WI38 (cell line): Measurements from ENCODE around the gene FRMD4A.

Experiments
- H3K4me3 ChIP-seq: 2 replicates; pipeline ENCODE4 v1.5.1; 2011; ENCODE audit warnings: low read depth, mild to moderate bottlenecking, control low read depth, low read length
- TF ChIP-seq, protein P1 (sequence below): IDR thresholded peaks from 2 replicates; pipeline ENCODE4 v1.5.1; 2012; ENCODE audit warnings: low read depth, mild to moderate bottlenecking, control low read depth, low read length

The FRMD4A gene

GRCh38 chr10:13658264-13658663, 672.5 kb downstream of the FRMD4A start:
- TF ChIP-seq, protein P1, sequence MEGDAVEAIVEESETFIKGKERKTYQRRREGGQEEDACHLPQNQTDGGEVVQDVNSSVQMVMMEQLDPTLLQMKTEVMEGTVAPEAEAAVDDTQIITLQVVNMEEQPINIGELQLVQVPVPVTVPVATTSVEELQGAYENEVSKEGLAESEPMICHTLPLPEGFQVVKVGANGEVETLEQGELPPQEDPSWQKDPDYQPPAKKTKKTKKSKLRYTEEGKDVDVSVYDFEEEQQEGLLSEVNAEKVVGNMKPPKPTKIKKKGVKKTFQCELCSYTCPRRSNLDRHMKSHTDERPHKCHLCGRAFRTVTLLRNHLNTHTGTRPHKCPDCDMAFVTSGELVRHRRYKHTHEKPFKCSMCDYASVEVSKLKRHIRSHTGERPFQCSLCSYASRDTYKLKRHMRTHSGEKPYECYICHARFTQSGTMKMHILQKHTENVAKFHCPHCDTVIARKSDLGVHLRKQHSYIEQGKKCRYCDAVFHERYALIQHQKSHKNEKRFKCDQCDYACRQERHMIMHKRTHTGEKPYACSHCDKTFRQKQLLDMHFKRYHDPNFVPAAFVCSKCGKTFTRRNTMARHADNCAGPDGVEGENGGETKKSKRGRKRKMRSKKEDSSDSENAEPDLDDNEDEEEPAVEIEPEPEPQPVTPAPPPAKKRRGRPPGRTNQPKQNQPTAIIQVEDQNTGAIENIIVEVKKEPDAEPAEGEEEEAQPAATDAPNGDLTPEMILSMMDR = no peak
- H3K4me3 ChIP-seq = no peak overlapping the region

- TF ChIP-seq, protein P1 = no peak
- no peak overlapping the region for H3K4me3 ChIP-seq
Measured at GRCh38 chr10:13657101-13657680, 673.5 kb downstream of the FRMD4A start.

- TF ChIP-seq, protein P1 = no peak
- no peak overlapping the region for H3K4me3 ChIP-seq
Measured at GRCh38 chr10:13656337-13657100, 674.2 kb downstream of the FRMD4A start.

GRCh38 chr10:13654846-13655245, 675.9 kb downstream of the FRMD4A start:
- TF ChIP-seq, protein P1 = no peak
- no peak overlapping the region for H3K4me3 ChIP-seq

DNA sequence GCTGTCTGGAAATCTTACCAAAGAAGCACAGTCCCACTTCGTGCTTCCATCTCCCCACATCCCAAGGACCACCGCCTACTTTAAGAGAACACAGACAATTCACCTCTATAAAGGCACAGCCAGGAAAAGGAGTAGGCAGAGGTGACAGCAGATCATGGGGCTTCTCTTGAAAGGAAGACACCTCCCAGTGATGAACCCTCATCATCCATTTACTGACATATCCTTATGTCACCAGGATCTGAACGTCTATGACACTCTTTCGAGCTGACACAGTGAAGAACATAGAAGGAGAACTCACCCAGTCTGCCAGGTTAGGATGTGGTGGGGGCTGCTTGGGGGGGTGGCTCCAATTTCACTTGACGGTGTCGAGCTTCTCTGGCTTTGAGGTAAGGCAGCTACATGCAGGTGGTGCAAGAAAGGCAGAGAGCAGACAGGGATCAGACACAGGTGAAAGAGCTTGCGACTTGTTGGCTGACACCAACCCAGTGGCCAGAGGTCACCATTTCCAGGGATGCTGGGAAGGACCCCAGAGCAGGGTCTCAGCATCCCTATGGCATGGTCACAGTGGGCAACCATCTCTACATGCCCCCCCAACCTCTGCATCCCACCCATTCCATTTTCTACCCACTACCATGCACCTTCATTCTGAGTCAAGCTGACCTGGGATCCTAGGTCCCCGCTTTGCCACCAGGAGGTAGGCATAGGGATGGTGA, 676.5 kb downstream of the FRMD4A start:
- TF ChIP-seq, protein P1 = no peak

DNA sequence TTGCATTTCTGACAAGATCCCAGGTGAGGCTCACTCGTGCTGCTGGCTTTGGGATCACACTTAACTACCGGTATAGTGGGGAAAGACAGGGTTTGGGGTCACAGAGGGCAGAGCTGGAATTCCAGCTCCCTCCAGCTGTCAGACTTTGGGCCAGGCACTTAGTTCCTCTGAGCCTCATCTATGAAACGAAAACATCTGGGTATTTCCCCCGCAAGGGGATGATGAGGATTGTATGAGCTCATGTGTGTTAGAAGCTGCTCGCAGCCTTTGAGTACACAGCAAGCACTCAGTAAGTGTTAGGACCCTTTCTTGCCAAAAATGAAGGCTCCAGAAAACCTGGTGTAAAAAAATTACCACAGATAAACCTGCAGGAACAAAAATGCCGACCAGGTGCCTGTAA, 677.9 kb downstream of the FRMD4A start:
- H3K4me3 ChIP-seq = no peak overlapping the region
- TF ChIP-seq, protein P1 = no peak

More for the DNA sequence above, 676.5 kb downstream of the FRMD4A start:
- H3K4me3 ChIP-seq = no peak overlapping the region
